Upper lobe of left lung (tissue), 4 donors: ENCODE measurements around the gene SDK2.
A peak's percentile ranks its signal among the peaks of the same experiment; 100 is the strongest.

Source experiments
- CTCF ChIP-seq, 6 experiments: fragments of 450-650 bp in 4 of 6; fragments of 200-600 bp in 2 of 6; sonication (generic) in 2 of 6; IDR thresholded peaks; one replicate each; pipeline ENCODE4 v1.5.1; 2016 to 2019; ENCODE audit warnings: antibody characterized with exemption in 6 of 6
- POLR2A ChIP-seq, 4 donors: fragments of 450-650 bp; IDR thresholded peaks; one replicate each; pipeline ENCODE4 v1.5.1; 2016 to 2017; ENCODE audit warnings: antibody characterized with exemption in 4 of 4, mild to moderate bottlenecking in 2 of 4

GRCh38 chr17:73292031-73292531, 352.2 kb downstream of the SDK2 start:
- no peak for TF ChIP-seq CTCF (IDR thresholded peaks at IDR 0.05)
- peak in 1 of 4 donors; percentile 4 for TF ChIP-seq POLR2A (IDR thresholded peaks at IDR 0.05)
